GM10266 (cell line): Measurements from ENCODE around the gene RPL28.

Source experiments
- DNase-seq: peaks from one replicate; pipeline ENCODE4 v3.0.0; 2012; ENCODE audit errors: extremely low spot score
- TF ChIP-seq, protein P1 (sequence below): IDR thresholded peaks from 2 replicates; pipeline ENCODE4 v1.5.1; 2012; ENCODE audit warnings: mild to moderate bottlenecking, low read depth; ENCODE audit not compliant: control insufficient read depth, insufficient read depth; ENCODE audit errors: missing control alignments

Gene RPL28

GRCh38 chr19:55341595-55342531 is 43.9 kb upstream of the RPL28 start:
- TF ChIP-seq, protein P1, sequence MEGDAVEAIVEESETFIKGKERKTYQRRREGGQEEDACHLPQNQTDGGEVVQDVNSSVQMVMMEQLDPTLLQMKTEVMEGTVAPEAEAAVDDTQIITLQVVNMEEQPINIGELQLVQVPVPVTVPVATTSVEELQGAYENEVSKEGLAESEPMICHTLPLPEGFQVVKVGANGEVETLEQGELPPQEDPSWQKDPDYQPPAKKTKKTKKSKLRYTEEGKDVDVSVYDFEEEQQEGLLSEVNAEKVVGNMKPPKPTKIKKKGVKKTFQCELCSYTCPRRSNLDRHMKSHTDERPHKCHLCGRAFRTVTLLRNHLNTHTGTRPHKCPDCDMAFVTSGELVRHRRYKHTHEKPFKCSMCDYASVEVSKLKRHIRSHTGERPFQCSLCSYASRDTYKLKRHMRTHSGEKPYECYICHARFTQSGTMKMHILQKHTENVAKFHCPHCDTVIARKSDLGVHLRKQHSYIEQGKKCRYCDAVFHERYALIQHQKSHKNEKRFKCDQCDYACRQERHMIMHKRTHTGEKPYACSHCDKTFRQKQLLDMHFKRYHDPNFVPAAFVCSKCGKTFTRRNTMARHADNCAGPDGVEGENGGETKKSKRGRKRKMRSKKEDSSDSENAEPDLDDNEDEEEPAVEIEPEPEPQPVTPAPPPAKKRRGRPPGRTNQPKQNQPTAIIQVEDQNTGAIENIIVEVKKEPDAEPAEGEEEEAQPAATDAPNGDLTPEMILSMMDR: no peak
- DNase-seq: no peak

- TF ChIP-seq, protein P1: no peak
- no peak for DNase-seq
Measured at GRCh38 chr19:55344444-55344843, 41.3 kb upstream of the RPL28 start.

DNA sequence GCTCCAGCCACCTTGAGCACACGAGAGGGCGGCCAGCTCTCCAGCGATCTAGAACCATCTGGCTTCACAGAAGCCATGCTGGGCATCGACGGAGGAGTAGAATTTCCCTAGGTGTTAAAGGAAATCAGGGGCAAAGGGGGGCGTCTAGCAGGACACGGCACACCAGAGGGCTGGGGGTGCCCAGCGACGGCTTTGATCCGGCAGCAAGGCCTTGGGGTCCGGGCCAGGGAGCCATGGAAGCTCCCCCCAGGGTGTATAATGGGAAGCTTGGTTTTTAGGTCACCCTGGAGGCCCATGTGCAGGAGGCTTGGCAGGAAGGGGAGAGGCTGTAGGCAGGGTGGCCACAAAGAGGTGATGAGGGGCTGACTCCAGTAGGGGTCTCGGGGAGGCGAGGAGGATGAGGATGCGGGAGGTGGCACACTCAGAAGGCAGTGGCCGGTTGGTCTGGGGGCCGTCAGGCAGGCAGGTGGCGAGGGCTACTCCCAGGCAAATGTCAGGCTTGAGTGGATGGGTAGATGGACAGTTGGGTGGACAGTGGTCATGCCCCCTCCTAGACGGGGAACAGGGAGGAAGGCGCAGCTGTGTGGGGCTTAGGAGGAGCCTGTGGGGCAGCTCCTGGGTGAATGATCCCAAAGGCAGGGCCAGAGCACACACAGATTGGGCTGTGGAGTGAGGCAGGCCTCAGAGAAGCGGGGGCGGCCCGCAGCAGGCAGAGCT is 40.5 kb upstream of the RPL28 start:
- TF ChIP-seq, protein P1: no peak

DNA sequence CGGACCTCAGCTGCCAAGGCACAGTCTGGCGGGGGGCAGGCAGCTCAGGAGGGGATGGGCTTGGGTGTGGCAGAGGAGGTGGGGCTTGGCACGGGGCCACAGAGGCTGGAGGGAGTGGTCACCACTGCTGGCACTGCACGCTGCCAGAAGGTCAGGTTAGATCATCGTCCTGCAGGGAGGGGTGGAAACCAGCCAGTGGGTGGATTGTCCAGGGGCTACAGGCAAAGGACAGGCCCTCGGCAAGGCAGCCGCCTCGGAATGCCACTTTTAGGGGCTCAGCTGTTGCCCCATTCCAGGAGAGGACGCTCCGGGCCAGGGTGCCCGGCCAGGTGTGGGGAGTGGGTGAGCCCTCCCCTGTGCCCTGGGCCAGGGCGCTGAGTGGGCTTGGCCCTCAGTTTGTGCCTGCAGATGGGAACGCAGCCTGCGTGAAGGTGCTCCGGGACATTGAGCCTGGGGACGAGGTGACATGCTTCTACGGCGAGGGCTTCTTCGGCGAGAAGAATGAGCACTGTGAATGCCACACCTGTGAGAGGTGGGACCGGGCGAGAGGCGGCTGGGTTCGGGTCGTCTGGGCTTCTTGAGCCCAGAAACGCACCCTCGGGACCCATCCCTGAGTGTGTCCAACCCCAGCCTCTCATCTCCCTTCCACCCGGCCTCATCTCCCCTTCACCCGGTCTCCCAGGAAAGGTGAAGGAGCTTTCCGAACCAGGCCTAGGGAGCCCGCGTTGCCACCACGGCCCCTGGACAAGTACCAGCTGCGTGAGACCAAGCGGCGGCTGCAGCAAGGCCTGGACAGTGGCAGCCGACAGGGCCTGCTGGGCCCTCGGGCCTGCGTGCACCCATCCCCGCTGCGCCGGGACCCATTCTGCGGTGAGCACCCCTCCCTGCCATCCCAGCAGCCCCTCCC is 39.7 kb upstream of the RPL28 start:
- TF ChIP-seq, protein P1: no peak
- no peak for DNase-seq

More for the DNA sequence above, 40.5 kb upstream of the RPL28 start:
- no peak for DNase-seq

DNA sequence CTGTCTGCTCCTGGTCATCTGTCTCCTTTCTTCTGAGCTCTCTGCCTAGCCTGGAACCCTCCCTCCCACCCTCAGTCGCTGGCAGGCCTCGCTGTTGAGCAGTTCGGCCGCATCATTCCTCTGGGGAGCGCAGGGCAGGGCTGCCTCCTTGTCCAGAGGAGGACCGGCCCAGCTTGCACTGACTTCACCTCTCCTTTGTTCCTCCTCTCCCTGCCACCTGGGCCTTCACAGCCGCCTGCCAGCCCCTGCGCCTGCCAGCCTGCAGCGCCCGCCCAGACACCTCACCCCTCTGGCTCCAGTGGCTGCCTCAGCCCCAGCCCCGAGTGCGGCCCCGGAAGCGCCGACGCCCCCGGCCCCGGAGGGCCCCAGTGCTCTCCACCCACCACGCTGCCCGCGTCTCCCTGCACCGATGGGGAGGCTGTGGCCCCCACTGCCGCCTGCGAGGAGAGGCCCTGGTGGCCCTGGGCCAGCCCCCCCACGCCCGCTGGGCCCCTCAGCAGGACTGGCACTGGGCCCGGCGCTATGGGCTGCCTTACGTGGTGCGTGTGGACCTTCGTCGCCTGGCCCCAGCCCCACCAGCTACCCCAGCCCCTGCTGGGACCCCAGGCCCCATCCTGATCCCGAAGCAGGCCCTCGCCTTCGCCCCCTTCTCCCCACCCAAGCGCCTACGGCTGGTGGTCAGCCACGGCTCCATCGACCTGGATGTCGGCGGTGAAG is 38.8 kb upstream of the RPL28 start:
- TF ChIP-seq, protein P1: no peak
- no peak for DNase-seq

GRCh38 chr19:55347442-55348009 is 38.2 kb upstream of the RPL28 start:
- TF ChIP-seq, protein P1: no peak
- DNase-seq: no peak
